K562 (cell line): ENCODE data around the gene NEURL2. TPM values are rescaled to one million over a fixed set of nuclear protein-coding genes. Genes with fewer than 3 reads are reported as not detected.

Experiments
- ATF7 ChIP-seq: fragments of 450-650 bp; IDR thresholded peaks from 2 replicates; pipeline ENCODE4 v1.7.1; 2014; ENCODE audit warnings: mild to moderate bottlenecking, moderate library complexity
- CHAMP1 ChIP-seq: fragments of 450-650 bp; IDR thresholded peaks from 2 replicates; pipeline ENCODE4 v1.6.1; 2016; ENCODE audit warnings: mild to moderate bottlenecking
- FIP1L1 ChIP-seq: fragments of 200-400 bp; formaldehyde crosslinking; IDR thresholded peaks from 2 replicates; pipeline ENCODE4 v1.6.1; 2018; ENCODE audit warnings: mild to moderate bottlenecking, low read depth, low read length; ENCODE audit not compliant: poor library complexity, severe bottlenecking
- FOXJ2 ChIP-seq: fragments of 200-800 bp; sonication (Bioruptor generic); IDR thresholded peaks from 2 replicates; pipeline ENCODE4 v1.6.1; 2016; ENCODE audit warnings: missing genetic modification characterization, missing compliant biosample characterization
- FOXP1 ChIP-seq: sonication (generic); formaldehyde crosslinking; IDR thresholded peaks from 2 replicates; pipeline ENCODE4 v1.8.0; 2022; ENCODE audit warnings: mild to moderate bottlenecking, missing genetic modification reagents
- GABPA ChIP-seq: fragments of 200-800 bp; sonication (Bioruptor generic); conservative IDR thresholded peaks from 2 replicates; pipeline ENCODE4 v1.6.1; 2016; ENCODE audit warnings: low read depth, missing genetic modification characterization, missing compliant biosample characterization
- GATAD2A ChIP-seq: fragments of 450-650 bp; IDR thresholded peaks from 2 replicates; pipeline ENCODE4 v1.6.1; 2017
- HNRNPUL1 ChIP-seq: fragments of 200-400 bp; formaldehyde crosslinking; IDR thresholded peaks from 2 replicates; pipeline ENCODE4 v1.6.1; 2017; ENCODE audit warnings: low read length
- L3MBTL2 ChIP-seq: fragments of 450-650 bp; IDR thresholded peaks from 2 replicates; pipeline ENCODE4 v1.6.1; 2016; ENCODE audit warnings: mild to moderate bottlenecking, moderate library complexity
- POLR2AphosphoS2 ChIP-seq: IDR thresholded peaks from 2 replicates; pipeline ENCODE4 v1.6.1; 2012; ENCODE audit warnings: low read length, improper control_type of control experiment
- STAT5A ChIP-seq: IDR thresholded peaks from 2 replicates; pipeline ENCODE4 v1.6.1; 2012; ENCODE audit warnings: low read length, inconsistent platforms, borderline replicate concordance
- TARDBP ChIP-seq: fragments of 450-650 bp; IDR thresholded peaks from 2 replicates; pipeline ENCODE4 v1.6.1; 2016
- TCF7L2 ChIP-seq: fragments of 150-350 bp; IDR thresholded peaks from 2 replicates; pipeline ENCODE4 v1.6.1; 2016; ENCODE audit warnings: low read depth, mild to moderate bottlenecking, low read length, moderate library complexity
- UBTF ChIP-seq, 2 experiments: IDR thresholded peaks; 2 replicates each; pipeline ENCODE4 v1.6.1; 2012; ENCODE audit warnings: improper control_type of control experiment in 2 of 2, low read depth in 2 of 2, low read length in 2 of 2, borderline replicate concordance in 1 of 2
- WHSC1 ChIP-seq: IDR thresholded peaks from one replicate; pipeline ENCODE4 v1.6.1; 2012; ENCODE audit warnings: low read length, control low read depth, inconsistent platforms
- ZBTB33 ChIP-seq: sonication (generic); formaldehyde crosslinking; IDR thresholded peaks from 2 replicates; pipeline ENCODE4 v1.8.1; 2023; ENCODE audit warnings: mild to moderate bottlenecking, missing genetic modification reagents
- ZNF165 ChIP-seq: fragments of 250-450 bp; sonication (Bioruptor Pico); IDR thresholded peaks from 2 replicates; pipeline ENCODE4 v1.4.0; 2020; ENCODE audit warnings: borderline replicate concordance
- ZNF232 ChIP-seq: sonication (generic); formaldehyde crosslinking; IDR thresholded peaks from 2 replicates; pipeline ENCODE4 v1.8.0; 2022; ENCODE audit warnings: mild to moderate bottlenecking, missing genetic modification reagents
- ZNF274 ChIP-seq: IDR thresholded peaks from 2 replicates; pipeline ENCODE4 v1.6.1; 2011; ENCODE audit warnings: low read depth, mild to moderate bottlenecking, low read length, moderate library complexity, borderline replicate concordance
- polyA plus RNA-seq, 8 experiments: library from polyadenylated mRNA; depleted of rRNA in 4 of 8; stranded (reverse) in 5 of 8; unstranded in 3 of 8; fragments of >200 nt; fragmentation: Nextera tagmentation in 2 of 8; fragmentation: Illumina TruSeq in 1 of 8; extraction: Ambion mirVana in 2 of 8; extraction: Trizol in 1 of 8; gene quantifications; 2 replicates each; pipeline versions ENCODE4 v1.2.1 to v1.2.3, GENCODE V29; 2011 to 2014; ENCODE audit warnings: inconsistent platforms in 1 of 8, missing spikeins in 1 of 8
- total RNA-seq, 7 experiments: library from RNA; depleted of rRNA in 6 of 7; stranded (reverse); fragments of >200 nt in 6 of 7; fragmentation: Illumina TruSeq in 2 of 7; extraction: Trizol in 2 of 7; gene quantifications; 2 replicates each; pipeline versions ENCODE4 v1.2.1 to v1.2.3, GENCODE V29; 2011 to 2021; ENCODE audit warnings: low replicate concordance in 1 of 7

NEURL2 gene
- total and polyA plus RNA-seq, 9 of the 15 experiments (the other 6 are each of a cell fraction or from before 2014, with no cell fraction given), result 0.22 to 1.9 (median 0.50) TPM; not detected in 1

GRCh38 chr20:45937765-45938164 is 46.8 kb upstream of the NEURL2 start (continued):
- peak; percentile 89 for TF ChIP-seq ATF7
- TF ChIP-seq HNRNPUL1, result no peak
- TF ChIP-seq FOXP1 (CRISPR knock-in tag), result no peak
- no peak for TF ChIP-seq POLR2AphosphoS2
- no peak for TF ChIP-seq FIP1L1
- no peak for TF ChIP-seq L3MBTL2
- no peak for TF ChIP-seq GATAD2A
- no peak for TF ChIP-seq ZNF165 (CRISPR knock-in tag)
- TF ChIP-seq ZBTB33 (CRISPR knock-in tag), result no peak
- TF ChIP-seq ZNF274, result no peak
- no peak for TF ChIP-seq UBTF (IDR thresholded peaks at IDR 0.05; ENCODE audit: borderline replicate concordance in 1 of 2, low read depth in 2 of 2, low read length in 2 of 2)
- TF ChIP-seq ZNF232 (CRISPR knock-in tag), result no peak
- no peak for TF ChIP-seq TARDBP
- no peak for TF ChIP-seq STAT5A
- TF ChIP-seq GABPA (tag), result no peak
- TF ChIP-seq WHSC1, result no peak
- no peak for TF ChIP-seq TCF7L2
- no peak for TF ChIP-seq CHAMP1
- TF ChIP-seq FOXJ2 (tag), result no peak
